BJ (cell line): ENCODE measurements around the gene MTFP1. TPM values are rescaled to one million over a fixed set of nuclear protein-coding genes. Genes with fewer than 3 reads are reported as not detected.

Experiments used
- CTCF ChIA-PET: fragments of 350-600 bp; formaldehyde crosslinking; extraction: SDS; loops from one replicate; lab custom pipeline; 2021; ENCODE audit warnings: antibody characterized with exemption, inconsistent platforms; lab: Yijun Ruan, JAX
- POLR2A ChIA-PET: fragments of 300-600 bp; sonication (Branson Sonifier 250); formaldehyde crosslinking; extraction: SDS; loops from one replicate; lab custom pipeline; 2021; ENCODE audit warnings: antibody characterized with exemption; lab: Charles Lee
- DNase-seq: peaks from one replicate; pipeline ENCODE4 v3.0.0-alpha.2; 2011; ENCODE audit warnings: low read depth
- H3K27me3 ChIP-seq: 2 replicates; pipeline ENCODE4 v1.6.0; 2011; ENCODE audit warnings: low read length; ENCODE audit not compliant: control insufficient read depth, insufficient read depth
- H3K36me3 ChIP-seq: 2 replicates; pipeline ENCODE4 v1.5.1; 2011; ENCODE audit warnings: low read length; ENCODE audit not compliant: control insufficient read depth, insufficient read depth
- H3K4me3 ChIP-seq: 2 replicates; pipeline ENCODE4 v1.5.1; 2011; ENCODE audit warnings: low read depth, mild to moderate bottlenecking, control low read depth, low read length
- polyA plus RNA-seq: library from polyadenylated mRNA; depleted of rRNA; stranded (reverse); fragments of >200 nt; gene quantifications from 2 replicates; pipeline ENCODE4 v1.2.3, GENCODE V29; 2011; rRNA removed
- small RNA-seq: library from RNA; depleted of rRNA; stranded (forward); fragments of <200 nt; gene quantifications from one replicate; pipeline ENCODE3, GENCODE V24; 2012; ENCODE audit warnings: low replicate concordance, low read depth; ENCODE audit not compliant: insufficient read length
- TF ChIP-seq, protein P1 (sequence below): IDR thresholded peaks from 2 replicates; pipeline ENCODE4 v1.5.1; 2011; ENCODE audit warnings: low read depth, mild to moderate bottlenecking, control low read depth, inconsistent platforms, low read length, moderate library complexity; ENCODE audit not compliant: insufficient read depth

MTFP1 gene
- polyA plus RNA-seq, 1 experiment, result 8.3 TPM

DNA sequence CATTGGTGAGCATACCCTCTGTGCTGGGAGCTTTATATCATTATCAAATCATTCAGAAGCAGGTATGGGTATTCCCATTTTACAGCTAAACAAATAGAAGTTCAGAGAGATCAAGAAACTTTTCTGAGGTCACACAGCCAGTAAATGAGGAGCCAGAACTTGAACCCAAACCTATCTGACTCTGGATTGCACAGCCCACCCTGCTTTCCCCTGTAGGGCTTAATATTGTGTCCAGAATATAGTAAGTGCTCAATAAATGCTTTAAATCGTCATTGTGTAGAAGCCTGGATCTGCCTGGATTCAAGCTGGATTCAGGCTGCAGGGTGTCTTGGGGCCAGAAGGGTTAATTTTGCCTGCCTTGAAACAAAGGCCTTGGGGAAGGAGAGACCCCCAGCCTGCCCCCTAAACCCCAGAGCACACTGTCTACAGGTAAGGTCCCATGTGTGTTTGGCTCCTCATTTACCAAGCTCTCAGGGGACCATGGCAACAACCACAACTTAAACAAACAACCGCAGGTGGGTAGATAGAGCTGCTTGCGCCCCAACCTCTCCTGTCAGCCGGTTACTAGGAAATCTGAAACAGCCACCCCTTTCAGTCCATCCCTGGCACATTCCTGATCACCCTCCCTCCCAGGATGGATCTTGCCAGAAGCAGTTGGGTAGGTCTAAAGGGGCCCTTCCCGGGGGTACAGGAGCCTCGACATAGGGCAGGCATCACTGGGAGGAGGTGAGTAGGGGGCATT, 49.3 kb downstream of the MTFP1 start:
- Histone ChIP-seq H3K4me3 (no peak overlapping the region), H3K27me3 (peaks cover 14% of the 10 kb centered on the region), H3K36me3 (no peaks in the 10 kb centered on the region)
- ChIA-PET POLR2A (interaction anchor here (0.6 kb wide), 1 partner anchor 690 kb away, joined by 4 read pairs; no protein-coding TSS in a partner anchor), CTCF (interaction anchor here (0.8 to 4.4 kb wide), 3 partner anchors 11 to 83 kb away, joined by 3 to 30 read pairs (median 7); no protein-coding TSS in a partner anchor)
- TF ChIP-seq, protein P1, sequence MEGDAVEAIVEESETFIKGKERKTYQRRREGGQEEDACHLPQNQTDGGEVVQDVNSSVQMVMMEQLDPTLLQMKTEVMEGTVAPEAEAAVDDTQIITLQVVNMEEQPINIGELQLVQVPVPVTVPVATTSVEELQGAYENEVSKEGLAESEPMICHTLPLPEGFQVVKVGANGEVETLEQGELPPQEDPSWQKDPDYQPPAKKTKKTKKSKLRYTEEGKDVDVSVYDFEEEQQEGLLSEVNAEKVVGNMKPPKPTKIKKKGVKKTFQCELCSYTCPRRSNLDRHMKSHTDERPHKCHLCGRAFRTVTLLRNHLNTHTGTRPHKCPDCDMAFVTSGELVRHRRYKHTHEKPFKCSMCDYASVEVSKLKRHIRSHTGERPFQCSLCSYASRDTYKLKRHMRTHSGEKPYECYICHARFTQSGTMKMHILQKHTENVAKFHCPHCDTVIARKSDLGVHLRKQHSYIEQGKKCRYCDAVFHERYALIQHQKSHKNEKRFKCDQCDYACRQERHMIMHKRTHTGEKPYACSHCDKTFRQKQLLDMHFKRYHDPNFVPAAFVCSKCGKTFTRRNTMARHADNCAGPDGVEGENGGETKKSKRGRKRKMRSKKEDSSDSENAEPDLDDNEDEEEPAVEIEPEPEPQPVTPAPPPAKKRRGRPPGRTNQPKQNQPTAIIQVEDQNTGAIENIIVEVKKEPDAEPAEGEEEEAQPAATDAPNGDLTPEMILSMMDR, result no peak
- DNase-seq, result no peak

Small RNAs within 50 kb of the gene (small RNA-seq; reads per million reads assigned to genes)
- gene AC004832.3, result not detected
- gene RNU6-564P, result not detected

Other genes with a start within 250 kb of the MTFP1 start
- gene LIF, start 179.0 kb upstream of the MTFP1 start, polyA plus RNA-seq, result 3.8 and 5.8 TPM in 2 replicates
- not detected in 2 replicates for gene OSM, start 158.9 kb upstream of the MTFP1 start, polyA plus RNA-seq
- 7.7 and 16.4 TPM in 2 replicates for gene CASTOR1, start 136.3 kb upstream of the MTFP1 start, polyA plus RNA-seq
- 13.6 and 22.1 TPM in 2 replicates for gene TBC1D10A, start 98.8 kb upstream of the MTFP1 start, polyA plus RNA-seq
- 43.2 and 66.8 TPM in 2 replicates for gene SF3A1, start 68.9 kb upstream of the MTFP1 start, polyA plus RNA-seq
- 1.3 and 1.6 TPM in 2 replicates for gene CCDC157, start 68.8 kb upstream of the MTFP1 start, polyA plus RNA-seq
- 11.1 and 15.8 TPM in 2 replicates for gene RNF215, start 38.4 kb upstream of the MTFP1 start, polyA plus RNA-seq
- 20.1 and 22.8 TPM in 2 replicates for gene SEC14L2, start 28.8 kb upstream of the MTFP1 start, polyA plus RNA-seq
- gene SEC14L3, start 46.2 kb downstream of the MTFP1 start, polyA plus RNA-seq, result not detected in 2 replicates
- not detected in 2 replicates for gene SEC14L4, start 79.9 kb downstream of the MTFP1 start, polyA plus RNA-seq
- 0.05 and 0.09 TPM in 2 replicates for gene SEC14L6, start 121.0 kb downstream of the MTFP1 start, polyA plus RNA-seq
- gene GAL3ST1, start 148.9 kb downstream of the MTFP1 start, polyA plus RNA-seq, result not detected in 2 replicates
- gene PES1, start 166.1 kb downstream of the MTFP1 start, polyA plus RNA-seq, result 89.2 and 109 TPM in 2 replicates
- 9.1 and 15.8 TPM in 2 replicates for gene TCN2, start 181.4 kb downstream of the MTFP1 start, polyA plus RNA-seq
- 2.9 and 4.9 TPM in 2 replicates for gene SLC35E4, start 210.0 kb downstream of the MTFP1 start, polyA plus RNA-seq
- gene DUSP18, start 242.1 kb downstream of the MTFP1 start, polyA plus RNA-seq, result 12.4 and 18.6 TPM in 2 replicates